ENCODE results near the gene CDH9. TPM values are rescaled to one million over a fixed set of nuclear protein-coding genes. Genes with fewer than 3 reads are reported as not detected.

CDH9 gene
- total and polyA plus RNA-seq, 9 of the 15 experiments (the other 6 are each of a cell fraction or from before 2014, with no cell fraction given) = not detected

DNA sequence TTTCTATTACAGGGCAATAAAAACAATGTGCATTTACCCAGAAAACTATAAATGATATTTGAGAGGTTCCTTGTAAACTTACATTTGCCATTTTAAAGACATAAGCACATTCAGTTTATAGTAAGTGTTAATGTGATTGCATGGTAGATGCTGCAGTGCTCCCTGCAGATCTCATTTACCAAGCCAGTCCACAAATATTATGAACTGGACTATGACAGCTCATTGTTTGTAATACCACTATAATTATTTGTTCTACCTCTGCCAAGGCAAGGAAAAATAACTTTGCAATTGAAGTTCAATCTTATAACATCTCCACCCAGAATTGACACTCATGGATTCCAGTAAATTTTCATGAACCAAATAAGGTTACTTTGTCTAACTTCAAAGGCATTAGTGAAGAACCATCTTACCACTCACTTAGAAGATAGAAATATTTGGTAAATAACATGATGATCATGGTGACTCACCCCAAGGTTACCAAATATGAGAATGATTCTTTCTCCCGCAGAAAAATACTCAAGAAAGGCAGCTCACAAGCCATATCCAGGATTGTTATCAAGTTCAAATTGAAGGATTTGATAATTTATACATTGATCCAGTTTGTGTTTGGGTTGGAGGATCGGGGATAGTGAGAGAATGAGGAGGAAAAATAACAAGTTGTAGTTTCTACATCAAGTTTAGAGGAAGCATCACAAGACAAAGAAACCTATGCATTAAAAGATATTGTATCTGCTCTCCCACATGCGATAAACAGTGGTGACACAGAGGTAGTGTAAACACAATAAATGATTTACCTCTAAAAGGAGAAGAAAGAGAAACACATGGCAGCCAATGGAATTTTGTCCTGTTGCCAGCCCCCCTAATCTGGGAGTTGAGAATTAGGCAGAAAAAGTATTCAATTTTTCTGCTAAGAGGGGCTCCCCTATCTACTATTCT lies 29.5 kb downstream of the CDH9 start:
- TF ChIP-seq DPF2 (IDR thresholded peaks at IDR 0.05) = no peak
- no peak for TF ChIP-seq SAFB2 (IDR thresholded peaks at IDR 0.05; ENCODE audit: borderline replicate concordance, low read depth, low read length, severe bottlenecking)
- no peak for TF ChIP-seq ZBTB1 (CRISPR knock-in tag; IDR thresholded peaks at IDR 0.05; ENCODE audit: borderline replicate concordance, low read depth)
- no peak for TF ChIP-seq ZNF232 (CRISPR knock-in tag; IDR thresholded peaks at IDR 0.05)
- TF ChIP-seq, protein P1, sequence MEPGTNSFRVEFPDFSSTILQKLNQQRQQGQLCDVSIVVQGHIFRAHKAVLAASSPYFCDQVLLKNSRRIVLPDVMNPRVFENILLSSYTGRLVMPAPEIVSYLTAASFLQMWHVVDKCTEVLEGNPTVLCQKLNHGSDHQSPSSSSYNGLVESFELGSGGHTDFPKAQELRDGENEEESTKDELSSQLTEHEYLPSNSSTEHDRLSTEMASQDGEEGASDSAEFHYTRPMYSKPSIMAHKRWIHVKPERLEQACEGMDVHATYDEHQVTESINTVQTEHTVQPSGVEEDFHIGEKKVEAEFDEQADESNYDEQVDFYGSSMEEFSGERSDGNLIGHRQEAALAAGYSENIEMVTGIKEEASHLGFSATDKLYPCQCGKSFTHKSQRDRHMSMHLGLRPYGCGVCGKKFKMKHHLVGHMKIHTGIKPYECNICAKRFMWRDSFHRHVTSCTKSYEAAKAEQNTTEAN (CRISPR knock-in tag; IDR thresholded peaks at IDR 0.05) = no peak
- TF ChIP-seq ARID4B (CRISPR knock-in tag; IDR thresholded peaks at IDR 0.05) = no peak
- no peak for TF ChIP-seq POLR2H (tag; IDR thresholded peaks at IDR 0.05; ENCODE audit: low read depth)
- no peak for TF ChIP-seq FOXA1 (IDR thresholded peaks at IDR 0.05; ENCODE audit: borderline replicate concordance)
- TF ChIP-seq HDAC2 (IDR thresholded peaks at IDR 0.05) = no peak
- no peak for TF ChIP-seq WHSC1 (IDR thresholded peaks at IDR 0.05; ENCODE audit: low read length)
- no peak for TF ChIP-seq MTA3 (IDR thresholded peaks at IDR 0.05; ENCODE audit: borderline replicate concordance)
- TF ChIP-seq CREB3 (tag; conservative IDR thresholded peaks at IDR 0.05; ENCODE audit: low read depth) = no peak
- no peak for TF ChIP-seq JUN (IDR thresholded peaks at IDR 0.05; ENCODE audit: borderline replicate concordance, low read depth, low read length)
- TF ChIP-seq JUN (CRISPR knock-in tag; IDR thresholded peaks at IDR 0.05; ENCODE audit: borderline replicate concordance) = no peak
- no peak for TF ChIP-seq ZNF12 (CRISPR knock-in tag; IDR thresholded peaks at IDR 0.05)
- TF ChIP-seq ZZZ3 (IDR thresholded peaks at IDR 0.05) = no peak
- Histone ChIP-seq H3K9me3 (replicated peaks; ENCODE audit: control insufficient read depth, insufficient read depth, low read depth, low read length) (no peaks in the 10 kb centered on the region), H3K27ac (ENCODE audit: extremely low read depth, low read depth, low read length) (no peak overlapping the region), H3K4me2 (ENCODE audit: insufficient read depth, low read length) (no peak overlapping the region), H2AFZ (ENCODE audit: low read depth, low read length) (no peak overlapping the region), H3K36me3 (ENCODE audit: control insufficient read depth, insufficient read depth, low read length) (no peaks in the 10 kb centered on the region), H3K4me1 (replicated peaks in 1 of 2; ENCODE audit: control insufficient read depth in 2 of 2, insufficient read depth in 2 of 2, low read length in 2 of 2) (no peaks in the 10 kb centered on the region), H3K27me3 (ENCODE audit: control insufficient read depth in 2 of 2, insufficient read depth in 2 of 2, low read length in 2 of 2) (no peaks in the 10 kb centered on the region), H3K9me1 (ENCODE audit: control insufficient read depth, insufficient read depth, low read length) (no peaks in the 10 kb centered on the region), H3K9ac (ENCODE audit: insufficient read depth in 1 of 2, low read depth in 2 of 2, low read length in 2 of 2) (no peak overlapping the region), H3K4me3 (no peak overlapping the region), H3K79me2 (ENCODE audit: control insufficient read depth, insufficient read depth, low read length) (no peaks in the 10 kb centered on the region), H4K20me1 (replicated peaks; ENCODE audit: control insufficient read depth, insufficient read depth, low read length) (no peaks in the 10 kb centered on the region)
- BruUV-seq (replicated peaks) = no TSS peak
- in situ Hi-C loops (cut with MboI) (no loop called here), intact Hi-C loops (cut with micrococcal nuclease) (no loop called here)
- ChIA-PET POLR2A (no interaction called here), CTCF (ENCODE audit: low intra/inter-chr PET ratio) (no interaction called here)
- ATAC-seq = no peak
- no peak for FAIRE-seq
- no peak for DNase-seq (ENCODE audit: extremely low read depth in 1 of 4, low spot score in 3 of 4)
- 3% methylated on average over 3 of the region's 3 CpGs for WGBS (ENCODE audit: insufficient coverage, low coverage, missing lambda C conversion rate)
